Measurements from ENCODE around the gene EMID1.
A peak's percentile ranks its signal among the peaks of the same experiment; 100 is the strongest.
"Not testable (repeated sequence)": the region's sequence is repeated elsewhere in the genome, so short reads cannot be mapped to it uniquely, and the experiment has no call there.

The EMID1 gene

GRCh38 chr22:29231971-29232959, 26.6 kb downstream of the EMID1 start:
- no peak for DNase-seq

- DNase-seq: no peak
Measured at GRCh38 chr22:29233277-29233877, 27.7 kb downstream of the EMID1 start.

GRCh38 chr22:29240481-29240880, 34.8 kb downstream of the EMID1 start:
- DNase-seq: not testable (repeated sequence)

DNA sequence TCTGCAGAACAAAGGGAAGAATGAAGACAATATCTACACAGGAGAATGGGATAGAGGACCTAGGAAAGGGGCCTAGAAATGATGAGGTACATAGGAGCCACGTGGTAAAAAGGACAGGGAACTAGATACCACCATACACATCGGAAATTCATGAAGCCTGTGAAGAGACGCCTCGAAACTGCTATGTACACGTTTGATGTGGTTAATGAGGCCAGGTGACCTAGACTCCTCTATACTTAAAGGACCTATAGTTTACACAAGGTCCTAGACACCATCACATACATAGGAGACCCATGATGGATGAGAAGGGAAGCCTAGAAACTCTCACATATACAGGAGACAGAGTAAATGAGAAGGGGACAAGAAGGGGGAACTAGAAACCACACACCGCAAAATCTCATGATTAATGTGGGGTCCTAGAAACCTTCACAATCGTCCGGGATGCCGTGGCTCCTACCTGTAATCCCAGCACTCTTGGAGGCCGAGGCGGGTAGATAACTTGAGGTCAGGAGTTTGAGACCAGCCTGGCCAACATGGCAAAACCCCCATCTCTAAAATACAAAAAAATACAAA, 38.3 kb downstream of the EMID1 start:
- DNase-seq: no peak

DNA sequence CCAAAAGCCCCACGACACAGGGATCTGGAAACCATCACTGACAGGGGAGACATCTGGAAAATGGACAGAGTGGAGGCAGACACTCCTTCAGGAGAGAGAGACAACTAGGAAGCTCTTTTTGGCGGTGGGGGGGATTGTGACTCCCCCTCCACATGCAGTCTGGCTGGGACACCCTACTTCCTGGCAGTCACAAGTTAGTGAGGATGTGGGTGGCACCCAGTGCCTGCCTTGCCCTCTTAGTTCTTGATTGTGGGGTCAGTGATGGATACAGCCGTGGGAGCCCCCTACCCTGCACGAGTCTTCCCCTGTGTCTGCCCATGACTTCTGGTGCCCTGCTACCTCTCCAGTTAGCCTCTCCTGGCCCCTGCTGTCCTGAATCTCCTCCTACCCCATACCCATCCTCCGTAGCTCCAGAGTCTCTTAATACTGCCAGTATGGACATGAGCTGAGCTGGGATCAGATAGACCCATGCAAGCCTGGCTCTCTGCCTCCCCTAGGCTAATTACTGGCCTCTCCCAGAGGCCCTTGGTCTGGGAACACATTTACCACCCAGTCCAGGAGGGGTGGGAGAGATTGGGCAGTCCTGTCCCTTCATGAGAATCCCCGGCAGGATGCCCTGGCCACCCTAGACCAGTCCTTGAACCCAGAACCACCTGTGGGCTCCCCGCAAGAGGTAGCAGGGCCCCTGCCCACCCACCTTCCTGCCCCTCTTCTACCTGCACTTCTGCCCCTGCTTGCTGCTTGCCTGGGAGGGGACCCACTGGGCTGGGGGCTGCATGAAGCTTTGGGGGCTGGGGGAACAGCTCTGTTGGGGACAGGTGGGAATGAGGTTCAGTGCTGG, 39.3 kb downstream of the EMID1 start:
- DNase-seq: no peak

- peak; percentile 49 for DNase-seq
Measured at GRCh38 chr22:29245626-29246385, 40.1 kb downstream of the EMID1 start.

- not testable (repeated sequence) for DNase-seq
Measured at GRCh38 chr22:29247891-29248290, 42.2 kb downstream of the EMID1 start.

DNA sequence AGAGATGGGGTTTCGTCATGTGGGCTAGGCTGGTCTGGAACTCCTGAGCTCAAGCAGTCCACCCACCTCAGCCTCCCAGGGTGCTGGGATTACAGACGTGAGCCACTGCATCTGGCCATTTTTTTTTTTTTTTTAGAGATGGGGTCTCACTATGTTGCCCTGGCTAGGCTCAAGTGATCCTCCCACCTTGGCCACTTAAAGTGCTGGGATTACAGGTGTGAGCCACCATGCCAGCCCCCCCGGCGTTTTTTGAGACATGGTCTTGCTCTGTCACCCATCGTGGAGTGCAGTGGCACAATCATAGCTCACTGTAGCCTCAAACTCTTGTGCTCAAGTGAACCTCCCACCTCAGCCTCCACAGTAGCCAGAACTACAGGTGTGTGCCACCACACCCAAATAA, 45.6 kb downstream of the EMID1 start:
- no peak for DNase-seq

GRCh38 chr22:29251981-29252911, 46.5 kb downstream of the EMID1 start:
- no peak for DNase-seq

DNA sequence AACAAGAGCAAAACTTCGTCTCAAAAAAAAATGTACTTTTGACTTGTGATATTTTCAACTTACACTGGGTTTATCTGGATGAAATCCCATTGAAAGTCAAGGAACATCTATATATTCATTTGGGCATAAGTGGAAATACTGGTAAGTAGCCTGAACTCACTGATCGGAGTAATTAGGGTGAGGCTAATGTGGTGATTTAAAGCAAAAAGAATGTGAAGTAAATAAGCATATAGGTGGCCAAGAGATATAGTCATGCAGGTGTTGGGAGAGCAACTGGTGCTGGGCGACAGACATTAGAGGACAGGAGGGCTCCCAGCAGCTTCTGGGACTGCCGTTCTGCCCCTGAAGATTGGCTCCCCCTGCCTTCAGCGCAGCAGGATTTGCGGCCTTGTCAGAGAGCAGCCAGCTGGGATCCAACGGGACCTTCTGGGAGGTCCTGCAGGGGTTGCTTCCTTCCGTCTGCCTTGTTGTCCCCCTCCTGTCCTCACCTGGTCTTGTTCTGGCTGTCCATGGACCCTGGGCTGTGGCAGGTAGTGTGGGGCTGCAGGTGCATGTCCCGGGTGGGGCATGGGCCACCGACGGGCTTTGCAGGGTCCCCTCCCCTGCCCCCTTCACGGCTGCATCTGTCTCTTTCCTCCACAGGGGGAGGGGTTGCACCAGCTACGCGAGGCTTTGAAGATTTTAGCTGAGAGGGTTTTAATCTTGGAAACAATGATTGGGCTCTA, 48.0 kb downstream of the EMID1 start:
- no peak for DNase-seq

- DNase-seq: no peak
Measured at GRCh38 chr22:29254286-29254660, 48.6 kb downstream of the EMID1 start.

DNA sequence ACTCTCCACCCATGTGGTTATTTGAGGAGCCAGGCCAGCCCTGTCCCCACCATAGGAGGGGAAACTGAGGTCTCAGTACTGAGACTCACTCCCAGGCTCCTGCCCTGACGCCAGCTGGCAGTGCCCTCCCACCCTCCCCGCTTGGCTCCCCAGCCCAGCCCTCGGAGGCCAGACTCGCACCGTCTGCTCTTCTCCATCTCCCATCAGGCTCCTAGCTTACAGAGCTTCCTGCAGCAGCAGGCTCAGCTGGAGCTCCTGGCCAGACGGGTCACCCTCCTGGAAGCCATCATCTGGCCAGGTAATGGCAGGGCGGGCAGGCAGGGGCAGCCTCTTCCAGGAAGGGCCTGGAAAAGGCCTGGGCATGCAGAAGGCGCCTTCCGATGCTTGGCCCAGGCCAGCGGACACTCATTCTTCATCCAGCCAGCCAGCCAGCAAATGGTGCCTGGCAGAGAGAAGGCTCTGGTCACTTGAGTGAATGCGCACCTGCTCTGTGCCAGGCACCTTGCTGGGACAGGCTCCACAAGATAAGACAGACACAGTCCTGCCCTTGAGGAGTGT, 49.4 kb downstream of the EMID1 start:
- no peak for DNase-seq

DNA sequence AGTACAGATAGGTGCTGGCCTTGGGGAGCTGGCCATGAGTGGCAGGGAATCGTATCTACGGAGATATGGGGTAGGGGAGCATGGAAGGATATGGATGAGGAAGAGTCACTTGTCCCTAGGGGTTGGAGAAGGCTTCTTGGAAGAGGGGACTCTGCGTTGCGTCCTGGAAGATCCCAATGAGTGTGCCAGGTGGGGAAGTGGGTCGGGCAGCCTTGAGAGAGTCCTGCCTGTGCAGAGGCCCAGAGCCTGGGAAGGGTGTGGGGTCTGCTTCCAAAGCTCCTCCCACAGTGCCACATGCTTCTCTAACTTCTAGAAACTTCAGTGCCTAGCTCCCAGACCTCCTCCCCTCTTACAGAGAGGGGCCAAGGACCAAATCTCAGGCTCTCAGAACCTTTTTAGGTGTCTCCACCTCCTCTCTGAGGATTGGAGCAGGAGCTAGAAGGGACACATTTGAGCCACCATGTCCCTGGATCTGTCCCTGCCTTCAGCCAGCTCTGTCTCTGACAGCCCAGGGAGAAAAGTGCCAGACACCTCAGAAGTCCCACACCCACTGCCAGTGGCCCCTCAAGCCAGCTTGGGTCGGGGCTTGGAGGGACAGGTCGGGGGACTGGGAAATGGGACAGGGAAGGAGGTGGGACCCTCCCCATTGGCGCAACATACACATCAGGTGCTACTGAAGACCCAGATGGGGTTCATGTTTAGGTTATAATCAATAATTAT, 51.1 kb downstream of the EMID1 start:
- no peak for DNase-seq

DNA sequence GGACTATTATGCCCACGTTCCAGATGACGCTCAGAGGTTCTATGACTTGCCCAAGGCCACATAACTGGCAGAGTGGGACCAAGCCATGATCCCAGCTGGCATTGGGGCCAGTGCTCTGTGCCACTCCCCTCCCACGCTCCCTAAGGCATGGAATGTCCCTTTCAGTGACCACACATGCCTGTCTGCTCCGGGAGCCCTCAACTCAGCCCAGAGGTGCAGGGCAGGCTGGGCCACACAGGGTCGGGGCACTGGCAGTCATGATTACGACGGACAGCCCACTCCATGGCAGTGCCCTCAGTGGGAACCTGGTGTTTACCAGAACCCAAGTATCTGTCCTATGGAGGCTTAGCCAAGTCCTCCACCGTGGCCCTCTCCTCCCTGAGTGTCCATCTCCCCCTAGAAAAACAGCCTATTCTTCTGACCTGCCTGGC, 52.1 kb downstream of the EMID1 start:
- DNase-seq: no peak

DNA sequence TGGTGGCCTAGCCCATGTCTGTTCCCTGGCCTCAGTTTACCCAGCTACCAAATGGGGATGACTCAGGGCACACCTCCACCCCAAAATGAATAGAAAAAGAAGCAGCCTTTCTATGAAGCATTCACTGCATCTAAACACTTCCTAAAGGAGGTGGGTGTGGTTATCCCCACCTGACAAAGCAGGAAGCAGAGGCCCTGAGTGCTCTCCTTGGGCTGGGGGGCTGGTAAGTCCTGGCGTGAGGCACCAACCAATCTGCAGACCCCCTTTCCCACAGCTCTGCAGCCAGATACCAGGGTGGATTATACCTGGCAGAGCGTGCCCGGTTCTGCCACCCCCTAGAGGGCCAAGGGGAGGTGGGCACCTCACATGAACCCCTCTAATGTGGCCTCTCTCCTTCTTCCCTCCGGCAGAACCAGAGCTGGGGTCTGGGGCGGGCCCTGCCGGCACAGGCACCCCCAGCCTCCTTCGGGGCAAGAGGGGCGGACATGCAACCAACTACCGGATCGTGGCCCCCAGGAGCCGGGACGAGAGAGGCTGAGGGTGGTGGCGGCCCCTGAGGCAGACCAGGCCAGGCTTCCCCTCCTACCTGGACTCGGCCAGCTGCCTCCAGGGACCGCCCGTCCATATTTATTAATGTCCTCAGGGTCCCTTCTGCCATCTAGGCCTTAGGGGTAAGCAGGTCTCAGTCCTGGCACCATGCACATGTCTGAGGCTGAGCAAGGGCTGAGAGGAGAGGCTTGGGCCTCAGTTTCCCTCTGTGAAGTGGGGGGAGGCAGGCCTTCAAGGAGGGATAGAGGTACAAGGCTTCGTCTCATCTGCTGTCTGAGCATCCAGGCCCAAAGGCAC, 52.9 kb downstream of the EMID1 start:
- DNase-seq: no peak

DNA sequence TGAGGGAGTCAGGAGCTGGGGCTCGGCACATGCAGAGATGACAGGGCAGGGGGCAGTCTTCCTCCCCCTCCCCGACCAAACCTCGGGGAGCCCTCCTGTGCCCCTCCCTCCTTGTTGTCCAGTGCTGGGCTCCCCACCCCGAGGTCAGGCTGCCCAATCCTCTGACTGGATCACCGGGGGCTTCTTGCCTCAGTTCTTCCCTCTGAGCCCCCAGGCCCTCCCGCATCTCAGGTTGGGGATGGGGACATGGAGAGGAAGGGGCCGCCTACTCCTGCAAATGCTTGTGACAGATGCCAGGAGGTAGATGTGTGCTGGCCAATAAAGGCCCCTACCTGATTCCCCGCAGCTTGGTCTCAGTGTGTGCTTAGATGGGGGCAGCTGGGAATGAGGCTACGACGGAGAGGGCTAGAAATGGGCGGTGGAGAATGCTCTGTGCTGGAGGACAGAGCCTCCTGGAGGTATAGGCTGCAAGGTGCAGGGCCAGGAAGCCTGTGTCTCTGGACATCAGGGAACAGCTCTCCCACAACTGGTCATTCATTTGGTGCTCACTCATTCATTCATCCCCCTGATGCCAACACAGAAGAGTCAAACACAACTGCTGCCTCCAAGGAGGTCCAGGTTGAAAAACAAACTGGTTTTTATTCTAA, 53.7 kb downstream of the EMID1 start:
- DNase-seq: no peak

DNA sequence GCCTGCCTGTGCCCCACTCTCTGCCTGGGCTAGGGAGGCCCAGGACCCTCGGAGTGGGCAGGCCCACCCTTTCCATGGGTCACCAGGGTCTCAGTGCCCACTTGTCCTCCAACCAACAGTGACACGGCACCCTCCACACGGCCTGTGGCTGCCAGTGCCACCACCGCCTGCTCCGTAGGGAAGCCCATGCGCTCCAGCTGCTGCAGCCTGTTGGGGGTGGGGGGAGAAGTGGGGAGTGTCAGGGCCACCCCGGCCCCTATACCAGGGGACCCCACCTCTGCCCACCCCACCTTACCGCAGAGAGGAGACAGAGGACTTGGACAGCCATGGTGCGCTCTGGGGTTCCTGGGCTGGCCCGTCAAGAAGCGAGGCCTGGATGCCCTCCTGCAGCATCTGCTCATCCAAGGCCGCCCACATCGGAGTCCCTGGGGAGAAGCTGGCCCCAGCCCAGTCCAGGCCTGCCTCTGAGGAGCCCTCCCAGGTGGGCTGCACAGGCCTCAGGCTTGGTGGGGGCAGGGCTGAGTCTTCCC, 54.4 kb downstream of the EMID1 start:
- no peak for DNase-seq
